NCI-H1092 (cell line): ENCODE results near the gene AGAP1.

Source experiments
- DNase-seq: peaks from one replicate; lab custom pipeline; 2025; lab: John Stamatoyannopoulos, UW

The AGAP1 gene

GRCh38 chr2:235712176-235712575 is 218.3 kb downstream of the AGAP1 start:
- no peak for DNase-seq

DNA sequence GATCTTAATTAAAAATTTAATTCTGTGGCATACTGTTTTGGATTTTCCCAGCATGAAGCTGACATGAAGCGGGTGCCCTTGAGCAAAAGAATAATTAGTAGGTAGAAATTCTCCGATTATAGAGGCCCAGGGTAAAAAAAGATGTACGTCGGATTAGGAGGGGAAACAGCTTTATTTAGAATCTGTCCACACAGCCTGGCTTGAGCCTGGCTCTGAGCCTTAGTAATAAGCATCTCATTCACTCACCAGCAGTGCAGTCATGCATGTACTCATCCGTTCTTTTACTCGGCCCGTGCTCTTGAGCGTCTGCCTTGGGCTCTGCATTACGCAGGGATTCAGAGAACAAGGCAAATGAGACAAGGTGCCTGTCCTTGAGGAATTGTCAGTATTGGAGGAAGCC is 219.3 kb downstream of the AGAP1 start:
- DNase-seq: no peak

DNA sequence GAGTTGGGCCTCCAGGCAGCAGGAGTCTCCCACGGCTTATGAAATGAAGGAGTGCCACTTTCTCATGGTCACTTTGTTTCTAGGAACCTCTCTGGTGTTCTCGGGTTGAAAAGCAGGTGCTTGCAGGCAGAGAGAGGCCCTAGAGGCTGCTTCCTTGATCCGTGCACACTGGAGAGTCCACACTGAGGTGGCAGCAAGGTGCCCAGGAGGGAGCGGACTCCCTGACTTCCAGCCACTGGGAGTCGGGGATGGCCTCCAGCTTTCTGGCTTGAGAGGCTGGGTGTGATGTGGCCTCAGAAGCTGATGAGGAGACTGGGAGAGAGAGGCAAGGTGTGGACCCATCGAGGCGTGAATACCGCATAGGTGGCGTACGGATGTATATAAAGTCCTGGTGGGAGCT is 221.8 kb downstream of the AGAP1 start:
- DNase-seq: no peak

DNA sequence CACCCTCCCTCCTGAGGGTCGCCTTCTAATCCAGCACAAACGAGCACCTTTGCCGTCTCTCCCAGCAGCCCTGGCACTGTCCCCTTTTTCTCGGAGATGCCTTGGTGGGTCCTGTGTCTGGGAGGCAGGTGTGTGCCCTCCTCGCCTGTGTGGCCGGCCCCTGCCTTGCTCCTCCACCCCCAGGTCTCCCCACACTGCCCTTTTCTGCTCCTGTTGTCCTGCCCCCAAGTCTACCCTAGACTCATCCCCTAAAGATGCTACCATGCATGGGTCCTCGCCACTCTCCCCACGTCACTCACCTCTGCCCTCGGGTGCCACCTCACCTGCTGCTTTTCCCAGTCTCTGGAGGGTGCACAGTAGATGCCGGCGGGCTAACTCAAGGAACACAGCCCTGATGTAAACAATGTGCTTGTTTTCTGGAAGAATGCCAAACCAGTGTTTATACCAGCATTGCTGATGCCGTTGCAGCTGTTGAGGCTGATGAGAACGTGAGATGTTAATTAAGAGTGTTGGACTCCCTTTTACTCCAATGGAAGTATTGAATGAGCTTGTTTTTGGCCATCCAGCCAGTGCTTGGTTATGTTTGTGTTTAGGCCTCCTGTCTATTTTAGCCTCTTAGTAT is 223.1 kb downstream of the AGAP1 start:
- DNase-seq: no peak

DNA sequence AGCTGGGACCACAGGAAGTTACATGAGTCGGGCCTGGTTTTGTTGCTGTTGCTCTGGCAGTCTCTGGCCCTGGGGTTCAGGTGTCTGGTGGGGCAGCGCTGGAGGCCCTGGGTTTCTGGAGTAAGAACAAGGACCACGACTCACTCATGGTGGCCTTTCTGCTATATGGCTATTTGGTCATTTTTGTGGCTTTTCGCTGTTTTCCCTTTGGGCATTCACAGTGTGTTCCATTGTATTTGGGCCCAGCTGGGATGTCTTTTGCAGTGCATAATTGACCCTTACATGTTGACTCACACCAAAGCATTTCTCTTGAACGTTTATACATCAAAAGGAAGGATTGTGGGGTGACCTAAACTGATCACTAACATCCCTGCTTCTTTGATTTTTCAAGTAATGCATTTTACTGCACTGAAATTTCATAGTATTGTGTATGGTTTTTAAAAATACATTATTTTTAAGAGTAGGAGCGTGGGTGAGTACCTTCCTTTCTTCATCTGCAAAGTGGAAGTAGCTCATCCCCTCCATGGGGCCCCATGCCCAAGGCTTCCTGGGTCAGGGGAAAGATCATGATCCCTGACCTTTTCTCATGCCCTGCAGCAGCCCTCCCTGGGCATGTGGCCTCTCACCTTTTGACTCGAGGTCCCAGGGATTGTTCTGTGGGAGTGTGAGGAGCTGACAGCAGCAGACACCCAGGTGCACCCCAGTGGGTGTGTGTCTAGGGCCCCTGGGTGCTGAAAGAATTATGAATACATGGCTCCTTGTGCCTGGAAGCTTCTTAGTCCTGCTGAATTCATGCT is 225.5 kb downstream of the AGAP1 start:
- DNase-seq: no peak

DNA sequence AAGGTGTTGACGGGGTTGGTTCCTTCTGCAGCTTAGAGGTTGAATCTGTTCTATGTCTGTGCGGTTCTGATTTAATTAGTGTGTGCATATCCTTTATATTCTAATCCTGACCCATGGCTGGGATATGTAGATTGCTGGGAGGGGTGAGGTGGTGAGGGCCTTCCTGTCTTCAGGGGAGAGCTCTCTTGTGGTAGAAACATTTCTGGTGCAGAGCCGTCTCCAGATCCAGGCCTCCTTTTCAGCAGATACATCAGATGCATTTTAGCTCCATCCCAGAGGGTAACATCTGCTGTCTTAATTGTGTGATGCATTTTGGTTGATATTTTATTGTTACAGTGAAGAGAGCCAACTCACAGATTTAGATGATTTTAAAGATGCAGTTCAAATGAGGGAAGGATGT is 227.8 kb downstream of the AGAP1 start:
- DNase-seq: no peak

DNA sequence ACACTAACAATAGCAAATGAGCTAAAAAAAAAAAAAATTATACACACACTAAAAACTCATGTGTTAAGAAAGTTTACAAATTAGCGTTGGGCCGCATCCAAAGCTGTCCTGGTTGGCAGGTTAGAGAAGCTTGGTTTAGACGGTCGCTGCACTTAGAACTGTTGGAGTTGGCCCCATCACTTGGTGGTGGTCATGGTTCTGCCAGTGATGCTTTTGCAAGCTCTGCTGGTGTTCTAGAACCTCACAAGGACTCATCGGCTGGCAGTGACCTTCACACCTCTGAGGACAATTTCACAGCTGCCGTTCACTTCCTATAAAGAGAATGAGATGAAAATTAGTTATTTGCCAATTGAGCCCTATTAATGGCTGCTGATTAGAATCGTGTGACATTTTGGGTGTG is 229.0 kb downstream of the AGAP1 start:
- no peak for DNase-seq

DNA sequence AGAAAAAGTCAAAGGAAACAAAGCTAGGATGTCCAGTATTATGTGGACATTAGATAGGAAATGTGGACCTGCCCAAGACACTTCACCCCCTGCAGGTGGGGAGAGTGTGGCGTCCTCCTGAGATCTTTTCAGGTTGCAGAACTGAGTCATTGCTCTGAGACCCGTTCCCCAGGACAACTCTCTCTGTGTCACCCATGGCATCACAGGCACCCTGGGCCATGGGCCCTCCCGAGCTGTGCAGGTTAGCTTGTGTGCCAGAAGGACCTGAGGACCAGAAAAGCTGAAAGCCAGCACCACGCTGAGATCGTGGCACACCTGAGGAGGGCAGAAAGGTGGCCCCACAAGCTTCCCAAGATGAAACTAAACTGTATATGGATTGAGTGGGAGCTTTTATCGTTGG is 229.5 kb downstream of the AGAP1 start:
- no peak for DNase-seq

DNA sequence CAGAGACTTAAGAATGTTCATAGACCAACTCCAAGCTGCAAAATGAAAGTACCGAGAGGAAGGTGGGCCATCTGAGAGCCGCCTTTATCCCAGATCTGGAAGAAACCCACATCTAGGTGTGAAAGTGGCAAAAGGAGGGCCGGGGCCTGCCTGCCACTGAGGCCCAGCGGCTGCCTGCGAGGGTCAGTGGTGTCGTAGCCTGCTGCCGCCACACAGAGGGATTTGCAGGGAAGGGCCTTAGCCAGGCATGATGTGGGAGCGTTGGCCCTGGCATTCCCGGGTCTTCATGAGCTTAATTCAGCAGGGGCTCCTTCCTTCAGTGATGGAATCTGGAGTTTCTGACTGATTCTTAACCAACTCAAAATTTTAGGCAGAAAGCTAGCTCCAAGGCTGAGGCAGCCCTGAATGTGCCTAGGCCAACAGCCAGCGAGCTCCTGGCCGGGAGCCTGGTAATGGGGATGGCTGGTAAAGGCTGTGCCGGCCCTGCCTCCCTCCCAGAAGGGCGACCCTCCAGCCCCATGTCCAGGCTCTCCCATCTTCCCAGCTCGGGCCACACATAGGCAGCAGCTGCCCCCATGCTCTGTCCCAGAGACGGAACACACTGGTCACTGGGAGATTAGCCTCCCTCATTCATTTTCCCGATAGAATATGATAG is 230.1 kb downstream of the AGAP1 start:
- no peak for DNase-seq

DNA sequence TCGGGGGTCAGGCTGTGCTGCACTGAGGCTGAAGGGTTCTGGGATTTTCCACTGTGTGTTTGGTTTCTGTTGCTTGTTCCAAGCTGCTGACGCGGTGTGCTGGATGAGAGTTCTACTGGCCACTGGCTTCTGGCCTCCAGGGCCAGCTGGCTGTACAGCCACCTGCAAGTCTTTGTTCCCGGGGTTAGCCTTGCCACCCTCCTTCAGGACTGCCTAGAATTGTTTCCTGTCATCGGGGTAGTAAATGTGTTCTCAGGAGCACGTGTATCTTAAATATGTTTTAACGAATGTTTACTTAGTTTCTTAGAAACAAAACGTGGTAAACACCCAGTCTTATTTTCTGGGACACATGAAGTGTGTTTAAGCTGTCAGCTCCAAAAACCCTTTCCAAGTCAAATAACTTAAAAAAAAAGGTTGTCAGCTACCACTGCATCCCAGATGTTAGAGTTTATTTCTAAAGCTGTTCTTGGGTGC is 231.2 kb downstream of the AGAP1 start:
- no peak for DNase-seq

- DNase-seq: no peak
These were observed 232.0 kb downstream of the AGAP1 start for GRCh38 chr2:235725841-235726240.

DNA sequence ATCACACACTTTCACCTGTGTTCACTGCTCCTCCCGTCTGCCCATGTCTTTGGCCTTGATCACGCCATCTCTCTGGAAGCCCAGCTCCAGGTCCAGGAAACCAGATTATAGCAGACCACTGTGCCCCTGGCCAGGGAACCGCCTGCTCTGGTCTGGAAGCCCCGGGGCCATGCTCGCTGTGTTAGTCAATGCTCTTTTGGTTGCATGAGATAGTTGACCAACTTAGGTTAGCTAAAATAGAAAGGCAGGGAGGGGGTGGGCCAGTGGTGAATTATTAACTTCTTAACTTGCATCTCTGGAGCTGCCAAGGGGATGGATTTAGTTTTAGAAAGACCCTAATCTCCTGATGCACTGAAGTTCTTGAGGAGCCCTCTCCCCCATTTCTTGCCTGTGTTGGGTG is 232.7 kb downstream of the AGAP1 start:
- no peak for DNase-seq

GRCh38 chr2:235727174-235727573 is 233.3 kb downstream of the AGAP1 start:
- no peak for DNase-seq

GRCh38 chr2:235727891-235728799 is 234.3 kb downstream of the AGAP1 start:
- DNase-seq: no peak

- no peak for DNase-seq
These were observed 235.1 kb downstream of the AGAP1 start for GRCh38 chr2:235728800-235729556.

GRCh38 chr2:235729557-235729947 is 235.7 kb downstream of the AGAP1 start:
- no peak for DNase-seq

DNA sequence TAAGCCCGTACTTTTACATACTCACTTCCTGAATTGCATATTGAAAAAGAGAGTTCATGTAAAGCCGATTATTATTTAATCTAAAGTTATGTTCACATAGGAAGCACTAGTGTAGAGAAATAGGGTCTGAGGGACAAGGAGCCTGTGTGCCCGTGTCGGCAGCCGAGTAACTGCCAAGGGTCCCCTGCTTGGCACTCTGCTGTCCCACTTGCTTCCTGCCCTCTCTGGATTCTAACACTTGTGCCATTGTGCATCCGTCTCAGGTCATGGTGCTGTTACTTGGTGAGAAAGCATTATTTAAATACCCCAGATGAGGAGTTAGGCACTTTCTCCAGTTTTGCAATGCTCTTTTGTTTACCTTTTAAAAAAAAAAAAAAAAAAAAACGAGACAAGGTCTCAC is 236.3 kb downstream of the AGAP1 start:
- no peak for DNase-seq

- no peak for DNase-seq
These were observed 239.9 kb downstream of the AGAP1 start for GRCh38 chr2:235733761-235734160.

GRCh38 chr2:235734168-235734567 is 240.3 kb downstream of the AGAP1 start:
- no peak for DNase-seq

- no peak for DNase-seq
These were observed 240.9 kb downstream of the AGAP1 start for GRCh38 chr2:235734688-235735231.

DNA sequence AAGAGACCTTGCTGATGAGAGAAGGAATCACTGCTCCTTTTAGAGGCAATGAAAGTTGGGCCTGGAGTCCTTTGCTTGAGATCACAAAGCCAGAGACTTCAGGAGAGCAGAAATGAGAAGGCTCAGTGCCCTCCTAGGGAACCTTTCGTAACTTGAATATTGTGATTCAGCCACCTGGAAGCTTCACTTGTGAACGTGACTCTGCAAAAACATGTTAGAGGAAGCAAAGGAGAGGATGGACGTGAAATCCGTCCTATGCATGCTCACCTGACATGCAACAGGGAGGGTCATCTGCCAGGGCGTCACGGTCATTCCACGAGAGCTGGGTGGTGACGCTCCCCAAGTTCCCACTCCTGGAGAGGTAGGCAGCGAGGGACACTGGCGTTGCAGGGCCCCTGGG is 243.6 kb downstream of the AGAP1 start:
- DNase-seq: no peak
